Esophagus squamous epithelium (tissue), 4 donors: ENCODE results near the gene PCDHGB2.
"Not testable (repeated sequence)": the region's sequence is repeated elsewhere in the genome, so short reads cannot be mapped to it uniquely, and the experiment has no call there.

Source experiments
- POLR2A ChIP-seq, 4 donors: fragments of 450-650 bp; IDR thresholded peaks; one replicate each; pipeline ENCODE4 v1.6.1; 2017; ENCODE audit warnings: antibody characterized with exemption in 4 of 4, mild to moderate bottlenecking in 4 of 4, moderate library complexity in 3 of 4
- TF ChIP-seq, protein P1 (sequence below), 6 experiments: fragments of 450-650 bp in 4 of 6; fragments of 200-600 bp in 2 of 6; sonication (generic) in 2 of 6; IDR thresholded peaks; one replicate each; pipeline ENCODE4 v1.5.1; 2016 to 2019; ENCODE audit warnings: antibody characterized with exemption in 6 of 6, mild to moderate bottlenecking in 4 of 6, moderate library complexity in 4 of 6

GRCh38 chr5:141407790-141408505 lies 48.2 kb downstream of the PCDHGB2 start, which contains the start of gene PCDHGB6:
- TF ChIP-seq, protein P1, sequence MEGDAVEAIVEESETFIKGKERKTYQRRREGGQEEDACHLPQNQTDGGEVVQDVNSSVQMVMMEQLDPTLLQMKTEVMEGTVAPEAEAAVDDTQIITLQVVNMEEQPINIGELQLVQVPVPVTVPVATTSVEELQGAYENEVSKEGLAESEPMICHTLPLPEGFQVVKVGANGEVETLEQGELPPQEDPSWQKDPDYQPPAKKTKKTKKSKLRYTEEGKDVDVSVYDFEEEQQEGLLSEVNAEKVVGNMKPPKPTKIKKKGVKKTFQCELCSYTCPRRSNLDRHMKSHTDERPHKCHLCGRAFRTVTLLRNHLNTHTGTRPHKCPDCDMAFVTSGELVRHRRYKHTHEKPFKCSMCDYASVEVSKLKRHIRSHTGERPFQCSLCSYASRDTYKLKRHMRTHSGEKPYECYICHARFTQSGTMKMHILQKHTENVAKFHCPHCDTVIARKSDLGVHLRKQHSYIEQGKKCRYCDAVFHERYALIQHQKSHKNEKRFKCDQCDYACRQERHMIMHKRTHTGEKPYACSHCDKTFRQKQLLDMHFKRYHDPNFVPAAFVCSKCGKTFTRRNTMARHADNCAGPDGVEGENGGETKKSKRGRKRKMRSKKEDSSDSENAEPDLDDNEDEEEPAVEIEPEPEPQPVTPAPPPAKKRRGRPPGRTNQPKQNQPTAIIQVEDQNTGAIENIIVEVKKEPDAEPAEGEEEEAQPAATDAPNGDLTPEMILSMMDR (IDR thresholded peaks at IDR 0.05) = peak in 5 of 6 experiments; percentile 18 to 53 (median 34)
- TF ChIP-seq POLR2A (IDR thresholded peaks at IDR 0.05) = not testable (repeated sequence)
